ENCODE data around the gene CATSPER4.

GRCh38 chr1:26200413-26200812, 10.0 kb downstream of the CATSPER4 start:
- TF ChIP-seq, protein P1, sequence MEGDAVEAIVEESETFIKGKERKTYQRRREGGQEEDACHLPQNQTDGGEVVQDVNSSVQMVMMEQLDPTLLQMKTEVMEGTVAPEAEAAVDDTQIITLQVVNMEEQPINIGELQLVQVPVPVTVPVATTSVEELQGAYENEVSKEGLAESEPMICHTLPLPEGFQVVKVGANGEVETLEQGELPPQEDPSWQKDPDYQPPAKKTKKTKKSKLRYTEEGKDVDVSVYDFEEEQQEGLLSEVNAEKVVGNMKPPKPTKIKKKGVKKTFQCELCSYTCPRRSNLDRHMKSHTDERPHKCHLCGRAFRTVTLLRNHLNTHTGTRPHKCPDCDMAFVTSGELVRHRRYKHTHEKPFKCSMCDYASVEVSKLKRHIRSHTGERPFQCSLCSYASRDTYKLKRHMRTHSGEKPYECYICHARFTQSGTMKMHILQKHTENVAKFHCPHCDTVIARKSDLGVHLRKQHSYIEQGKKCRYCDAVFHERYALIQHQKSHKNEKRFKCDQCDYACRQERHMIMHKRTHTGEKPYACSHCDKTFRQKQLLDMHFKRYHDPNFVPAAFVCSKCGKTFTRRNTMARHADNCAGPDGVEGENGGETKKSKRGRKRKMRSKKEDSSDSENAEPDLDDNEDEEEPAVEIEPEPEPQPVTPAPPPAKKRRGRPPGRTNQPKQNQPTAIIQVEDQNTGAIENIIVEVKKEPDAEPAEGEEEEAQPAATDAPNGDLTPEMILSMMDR (IDR thresholded peaks at IDR 0.05): no peak
- TF ChIP-seq POLR2A (IDR thresholded peaks at IDR 0.05) (no peak), EP300 (IDR thresholded peaks at IDR 0.05) (no peak)
